Esophagus (tissue), 2 donors: ENCODE measurements around the gene SORCS3. TPM values are rescaled to one million over a fixed set of nuclear protein-coding genes. Genes with fewer than 3 reads are reported as not detected.

ENCODE experiments used
- H3K27ac ChIP-seq, 2 donors: one replicate each; pipeline ENCODE4 v1.5.1; 2013; ENCODE audit warnings: low read depth in 2 of 2, mild to moderate bottlenecking in 2 of 2, inconsistent platforms in 1 of 2, low read length in 1 of 2, moderate library complexity in 1 of 2
- H3K27me3 ChIP-seq, 2 donors: one replicate each; pipeline ENCODE4 v1.6.1; 2013; ENCODE audit warnings: low read length in 2 of 2, control low read depth in 1 of 2, mild to moderate bottlenecking in 1 of 2; ENCODE audit not compliant: insufficient read depth in 2 of 2, control insufficient read depth in 1 of 2
- H3K36me3 ChIP-seq, 2 donors: one replicate each; pipeline ENCODE4 v1.6.1; 2013; ENCODE audit warnings: low read length in 1 of 2; ENCODE audit not compliant: control insufficient read depth in 2 of 2, insufficient read depth in 2 of 2
- H3K4me1 ChIP-seq, 2 donors: one replicate each; pipeline ENCODE4 v1.6.1; 2013; ENCODE audit warnings: low read length in 1 of 2; ENCODE audit not compliant: control insufficient read depth in 2 of 2, insufficient read depth in 2 of 2
- H3K4me3 ChIP-seq, 2 donors: one replicate each; pipeline ENCODE4 v1.5.1; 2013; ENCODE audit warnings: low read length in 2 of 2, mild to moderate bottlenecking in 2 of 2, low read depth in 1 of 2, moderate library complexity in 1 of 2
- H3K9me3 ChIP-seq, 2 donors: one replicate each; pipeline ENCODE4 v1.6.1; 2013; ENCODE audit warnings: mild to moderate bottlenecking in 2 of 2, low read depth in 1 of 2, low read length in 1 of 2, moderate library complexity in 1 of 2; ENCODE audit not compliant: control insufficient read depth in 2 of 2, insufficient read depth in 1 of 2
- WGBS, 2 donors: extraction: QIAGEN DNeasy Blood & Tissue Kit; methylation state at CpG; one replicate each; pipeline ENCODE4 v1.1.7; 2013; 5-methylcytosine and 5-hydroxymethylcytosine counted together
- polyA plus RNA-seq, 2 donors: library from polyadenylated mRNA; stranded (reverse); fragments of 200-250 nt; gene quantifications; one replicate each; pipeline ENCODE4 v1.2.3, GENCODE V29; 2013
- donor health status: healthy with polysubstance abuse.
- donor health status: Bipolar disorder and iron deficiency.

The SORCS3 gene
- polyA plus RNA-seq, 2 donors = 0.02 to 0.04 TPM

GRCh38 chr10:105063796-105064195, 422.7 kb downstream of the SORCS3 start:
- no peak overlapping the region for H3K4me3 ChIP-seq
- no peaks in the 10 kb centered on the region for H3K36me3 ChIP-seq
- no peaks in the 10 kb centered on the region for H3K27me3 ChIP-seq
- no peaks in the 10 kb centered on the region for H3K4me1 ChIP-seq
- H3K27ac ChIP-seq = no peak overlapping the region
- WGBS, 2 donors = 36 to 50% methylated on average over 5 of the region's 5 CpGs
- H3K9me3 ChIP-seq = no peaks in the 10 kb centered on the region

GRCh38 chr10:105068497-105068896, 427.4 kb downstream of the SORCS3 start:
- no peaks in the 10 kb centered on the region for H3K36me3 ChIP-seq
- H3K9me3 ChIP-seq = no peaks in the 10 kb centered on the region
- no peak overlapping the region for H3K4me3 ChIP-seq
- H3K27ac ChIP-seq = no peak overlapping the region
- no peaks in the 10 kb centered on the region for H3K4me1 ChIP-seq
- 53 to 67% methylated on average over 3 of the region's 3 CpGs for WGBS, 2 donors
- no peaks in the 10 kb centered on the region for H3K27me3 ChIP-seq

GRCh38 chr10:105070249-105070648, 429.2 kb downstream of the SORCS3 start:
- Histone ChIP-seq H3K27ac (no peak overlapping the region), H3K36me3 (no peaks in the 10 kb centered on the region), H3K27me3 (no peaks in the 10 kb centered on the region), H3K4me3 (no peak overlapping the region), H3K9me3 (no peaks in the 10 kb centered on the region), H3K4me1 (no peaks in the 10 kb centered on the region)
- 71 to 77% methylated on average over 1 of the region's 1 CpG for WGBS, 2 donors

GRCh38 chr10:105070952-105071351, 429.9 kb downstream of the SORCS3 start:
- WGBS, 2 donors = 28 to 46% methylated on average over 1 of the region's 1 CpG
- H3K4me1 ChIP-seq = no peaks in the 10 kb centered on the region
- no peaks in the 10 kb centered on the region for H3K27me3 ChIP-seq
- no peak overlapping the region for H3K27ac ChIP-seq
- H3K36me3 ChIP-seq = no peaks in the 10 kb centered on the region
- no peaks in the 10 kb centered on the region for H3K9me3 ChIP-seq
- H3K4me3 ChIP-seq = no peak overlapping the region

- 80 to 82% methylated on average over 5 of the region's 5 CpGs for WGBS, 2 donors
- Histone ChIP-seq H3K4me3 (no peak overlapping the region), H3K36me3 (no peaks in the 10 kb centered on the region), H3K27ac (no peak overlapping the region), H3K27me3 (no peaks in the 10 kb centered on the region), H3K4me1 (no peaks in the 10 kb centered on the region), H3K9me3 (no peaks in the 10 kb centered on the region)
Measured at GRCh38 chr10:105071980-105072379, 430.9 kb downstream of the SORCS3 start.

GRCh38 chr10:105073999-105074398, 432.9 kb downstream of the SORCS3 start:
- H3K9me3 ChIP-seq = no peaks in the 10 kb centered on the region
- no peak overlapping the region for H3K27ac ChIP-seq
- WGBS, 2 donors = 51 to 68% methylated on average over 4 of the region's 4 CpGs
- no peaks in the 10 kb centered on the region for H3K27me3 ChIP-seq
- H3K4me3 ChIP-seq = no peak overlapping the region
- no peaks in the 10 kb centered on the region for H3K4me1 ChIP-seq
- H3K36me3 ChIP-seq = no peaks in the 10 kb centered on the region

- H3K36me3 ChIP-seq = no peaks in the 10 kb centered on the region
- no peak overlapping the region for H3K27ac ChIP-seq
- no peaks in the 10 kb centered on the region for H3K4me1 ChIP-seq
- no peaks in the 10 kb centered on the region for H3K9me3 ChIP-seq
- H3K4me3 ChIP-seq = no peak overlapping the region
- WGBS, 2 donors = 36 to 58% methylated on average over 1 of the region's 1 CpG
- H3K27me3 ChIP-seq = no peaks in the 10 kb centered on the region
Measured at GRCh38 chr10:105075031-105075430, 433.9 kb downstream of the SORCS3 start.

GRCh38 chr10:105085980-105086379, 444.9 kb downstream of the SORCS3 start:
- no peaks in the 10 kb centered on the region for H3K36me3 ChIP-seq
- 72 to 78% methylated on average over 2 of the region's 2 CpGs for WGBS, 2 donors

GRCh38 chr10:105094048-105094447, 453.0 kb downstream of the SORCS3 start:
- Histone ChIP-seq H3K4me3 (no peak overlapping the region), H3K27ac (no peak overlapping the region), H3K27me3 (no peaks in the 10 kb centered on the region), H3K9me3 (peaks cover 0 to 2% of the 10 kb centered on the region in 2 donors), H3K4me1 (no peaks in the 10 kb centered on the region), H3K36me3 (no peaks in the 10 kb centered on the region)
- WGBS, 2 donors = 72 to 87% methylated on average over 1 of the region's 1 CpG

More at GRCh38 chr10:105085980-105086379, 444.9 kb downstream of the SORCS3 start:
- Histone ChIP-seq H3K4me3 (no peak overlapping the region), H3K27ac (no peak overlapping the region), H3K27me3 (no peaks in the 10 kb centered on the region), H3K4me1 (no peaks in the 10 kb centered on the region), H3K9me3 (no peaks in the 10 kb centered on the region)

- Histone ChIP-seq H3K9me3 (peaks cover 0 to 2% of the 10 kb centered on the region in 2 donors), H3K27ac (no peak overlapping the region), H3K4me1 (no peaks in the 10 kb centered on the region), H3K4me3 (no peak overlapping the region), H3K27me3 (no peaks in the 10 kb centered on the region), H3K36me3 (no peaks in the 10 kb centered on the region)
- WGBS, 2 donors = 75 to 77% methylated on average over 3 of the region's 3 CpGs
Measured at GRCh38 chr10:105096316-105096715, 455.2 kb downstream of the SORCS3 start.
